GM10248 (cell line): ENCODE data around the gene NPFFR1.
A peak's percentile ranks its signal among the peaks of the same experiment; 100 is the strongest.

ENCODE experiments used
- CTCF ChIA-PET: fragments of 300-600 bp; sonication (Branson Sonifier 250); formaldehyde crosslinking; extraction: SDS; loops from one replicate; lab custom pipeline; 2021; ENCODE audit warnings: antibody characterized with exemption; lab: Yijun Ruan, JAX
- POLR2A ChIA-PET: fragments of 350-650 bp; sonication (Branson Sonifier 250); formaldehyde crosslinking; extraction: SDS; loops from one replicate; lab custom pipeline; 2020; ENCODE audit warnings: antibody characterized with exemption; lab: Yijun Ruan, JAX
- DNase-seq: peaks from one replicate; pipeline ENCODE4 v3.0.0; 2012; ENCODE audit errors: extremely low spot score
- TF ChIP-seq, protein P1 (sequence below): IDR thresholded peaks from 2 replicates; pipeline ENCODE4 v1.5.1; 2012; ENCODE audit warnings: mild to moderate bottlenecking, low read depth; ENCODE audit errors: extremely low read depth, missing control alignments, control extremely low read depth

NPFFR1 gene

DNA sequence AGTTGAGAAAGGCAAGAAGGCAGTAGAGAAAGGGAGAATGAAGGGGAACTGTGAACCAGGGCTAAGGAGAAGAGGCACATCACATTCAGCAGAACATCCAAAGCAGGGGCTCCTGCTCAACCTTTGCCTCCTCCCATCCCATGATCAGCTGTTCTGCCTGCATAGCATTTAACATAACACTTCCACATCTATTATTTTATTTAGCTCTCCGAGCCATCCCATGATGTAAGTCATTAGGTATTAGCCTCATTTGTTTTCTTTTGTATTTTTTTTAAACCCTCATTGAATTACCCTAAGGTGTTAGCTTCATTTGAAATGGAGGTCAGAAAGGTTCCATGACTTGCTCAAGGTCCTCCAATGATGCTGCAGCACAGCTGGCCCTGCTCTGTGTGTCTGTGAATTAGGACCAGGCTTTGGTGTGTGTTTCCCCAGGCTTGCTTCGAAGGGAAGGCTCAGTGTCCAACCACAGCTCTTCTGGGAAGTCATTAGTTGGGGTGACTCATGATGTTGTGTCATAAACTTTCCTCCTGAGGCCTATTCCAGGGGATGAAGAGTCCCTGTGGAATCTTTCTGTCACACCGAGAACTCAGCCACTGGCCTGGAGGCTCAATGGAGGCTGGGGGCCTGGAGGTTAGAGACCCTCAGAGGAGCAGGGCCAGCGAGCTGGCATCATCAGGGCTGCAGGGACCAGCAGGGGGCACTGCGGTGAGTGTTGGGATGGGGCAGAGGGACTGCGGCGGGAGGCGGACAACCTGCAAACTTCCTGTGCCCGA, 16.5 kb downstream of the NPFFR1 start:
- POLR2A ChIA-PET = no interaction called here
- TF ChIP-seq, protein P1, sequence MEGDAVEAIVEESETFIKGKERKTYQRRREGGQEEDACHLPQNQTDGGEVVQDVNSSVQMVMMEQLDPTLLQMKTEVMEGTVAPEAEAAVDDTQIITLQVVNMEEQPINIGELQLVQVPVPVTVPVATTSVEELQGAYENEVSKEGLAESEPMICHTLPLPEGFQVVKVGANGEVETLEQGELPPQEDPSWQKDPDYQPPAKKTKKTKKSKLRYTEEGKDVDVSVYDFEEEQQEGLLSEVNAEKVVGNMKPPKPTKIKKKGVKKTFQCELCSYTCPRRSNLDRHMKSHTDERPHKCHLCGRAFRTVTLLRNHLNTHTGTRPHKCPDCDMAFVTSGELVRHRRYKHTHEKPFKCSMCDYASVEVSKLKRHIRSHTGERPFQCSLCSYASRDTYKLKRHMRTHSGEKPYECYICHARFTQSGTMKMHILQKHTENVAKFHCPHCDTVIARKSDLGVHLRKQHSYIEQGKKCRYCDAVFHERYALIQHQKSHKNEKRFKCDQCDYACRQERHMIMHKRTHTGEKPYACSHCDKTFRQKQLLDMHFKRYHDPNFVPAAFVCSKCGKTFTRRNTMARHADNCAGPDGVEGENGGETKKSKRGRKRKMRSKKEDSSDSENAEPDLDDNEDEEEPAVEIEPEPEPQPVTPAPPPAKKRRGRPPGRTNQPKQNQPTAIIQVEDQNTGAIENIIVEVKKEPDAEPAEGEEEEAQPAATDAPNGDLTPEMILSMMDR = no peak
- CTCF ChIA-PET = interaction anchor here (0.6 to 2.7 kb wide), 11 partner anchors 11 to 99 kb away, joined by 3 to 19 read pairs (median 4); no protein-coding TSS in a partner anchor
- no peak for DNase-seq

DNA sequence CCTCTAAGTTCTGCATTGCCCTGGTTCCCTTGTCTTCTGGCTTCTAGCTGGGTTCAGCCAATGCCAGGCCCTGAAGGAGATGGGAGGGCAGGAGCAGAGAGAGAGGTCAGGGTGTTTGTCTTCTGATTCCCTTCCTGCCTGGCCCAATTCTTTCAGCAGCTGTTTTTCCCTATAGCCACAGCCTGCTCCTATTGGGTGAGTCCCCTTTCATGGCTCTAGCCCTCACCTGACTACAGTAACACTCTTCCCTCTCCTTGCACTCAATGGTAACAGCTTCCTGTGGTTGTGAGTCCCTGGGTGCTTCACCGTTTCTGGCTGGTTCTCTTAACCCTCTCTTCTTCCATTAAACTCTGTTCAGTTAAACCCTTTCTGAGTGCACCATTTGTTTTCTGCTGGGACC, 17.1 kb downstream of the NPFFR1 start:
- POLR2A ChIA-PET = interaction anchor here (0.5 kb wide), 1 partner anchor 27 kb away, joined by 3 read pairs; no protein-coding TSS in a partner anchor
- TF ChIP-seq, protein P1 = no peak
- CTCF ChIA-PET = interaction anchor here (1.1 to 2.8 kb wide), 8 partner anchors 10 to 98 kb away, joined by 3 to 19 read pairs (median 6); no protein-coding TSS in a partner anchor
- DNase-seq = no peak

DNA sequence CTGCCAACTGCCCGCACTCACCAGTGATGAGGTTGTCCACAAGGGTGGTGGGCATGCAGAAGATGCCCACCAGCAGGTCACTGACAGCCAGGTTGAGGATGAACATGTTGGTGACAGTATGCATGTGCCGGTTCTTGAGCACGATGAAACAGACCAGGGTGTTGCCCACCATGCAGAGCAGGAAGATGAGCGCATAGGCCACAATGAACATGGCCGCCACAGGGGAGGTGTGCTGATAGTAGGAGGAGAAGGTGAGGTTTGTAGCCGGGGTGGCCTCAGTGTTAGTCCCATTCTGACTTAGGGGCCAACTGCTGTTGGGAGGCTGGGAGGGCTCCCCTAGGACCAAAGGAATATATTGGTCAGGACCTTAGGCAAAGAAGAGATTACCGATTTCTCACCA, 17.7 kb downstream of the NPFFR1 start:
- TF ChIP-seq, protein P1 = no peak
- CTCF ChIA-PET = interaction anchor here (1.1 to 2.8 kb wide), 11 partner anchors 10 to 160 kb away, joined by 3 to 24 read pairs (median 4); no protein-coding TSS in a partner anchor
- POLR2A ChIA-PET = no interaction called here
- DNase-seq = no peak

DNA sequence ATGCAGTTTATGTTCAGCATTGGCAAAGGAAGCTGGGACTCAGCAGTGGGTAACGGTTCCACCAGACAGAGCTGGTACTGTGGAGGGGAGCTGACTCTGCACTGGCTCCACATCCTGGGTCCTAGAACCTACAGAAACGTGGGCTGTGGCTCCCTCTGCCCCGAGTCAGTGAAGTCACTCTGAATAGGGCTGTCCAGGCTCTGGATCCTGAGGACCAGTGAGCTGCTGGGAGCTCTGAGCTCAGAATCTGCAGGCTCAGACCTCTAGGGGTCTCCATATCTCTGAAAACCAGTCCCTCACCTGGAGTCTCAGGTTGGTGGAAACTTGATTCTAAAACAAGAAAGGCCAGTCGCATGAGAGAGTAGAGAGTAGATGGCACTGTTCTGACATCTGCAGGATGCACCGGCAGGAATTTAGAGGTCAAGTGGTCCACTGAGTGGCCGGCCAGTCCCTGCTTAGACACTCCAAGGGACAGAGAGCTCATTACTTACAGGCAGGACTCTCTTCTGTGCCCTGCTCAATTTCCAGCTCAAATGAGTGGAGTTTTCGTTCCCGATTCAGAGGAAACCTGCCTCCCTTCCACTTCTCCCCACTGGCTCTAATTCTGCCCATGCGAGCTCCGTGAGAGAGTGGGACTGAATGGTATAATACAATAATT, 18.6 kb downstream of the NPFFR1 start:
- CTCF ChIA-PET = interaction anchor here (0.8 to 2.8 kb wide), 25 partner anchors 8 to 196 kb away, joined by 3 to 24 read pairs (median 3); no protein-coding TSS in a partner anchor
- peak; percentile 66 for DNase-seq
- TF ChIP-seq, protein P1 = peak; percentile 28
- POLR2A ChIA-PET = no interaction called here

DNA sequence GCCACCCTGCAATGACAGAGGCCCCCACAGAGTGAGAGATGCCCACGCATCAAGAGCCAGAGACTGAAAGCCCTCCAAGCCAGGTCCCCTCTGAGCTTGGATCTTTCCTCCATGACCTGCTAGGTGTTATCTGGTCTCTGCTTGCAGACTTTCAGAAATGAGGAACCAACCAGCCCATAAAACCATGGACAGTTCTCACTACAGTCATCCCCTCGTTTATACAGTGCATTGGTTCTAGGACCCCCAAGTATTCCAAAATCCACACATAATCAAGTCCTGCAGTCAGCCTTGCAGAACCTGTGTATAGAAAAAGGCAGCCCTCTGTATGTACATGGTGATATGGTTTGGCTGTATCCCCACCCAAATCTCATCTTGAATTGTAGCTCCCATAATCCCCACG, 23.1 kb downstream of the NPFFR1 start:
- CTCF ChIA-PET = interaction anchor here (1.2 to 2.2 kb wide), 3 partner anchors 12 to 39 kb away, joined by 3 to 8 read pairs (median 3); no protein-coding TSS in a partner anchor
- no peak for DNase-seq
- TF ChIP-seq, protein P1 = no peak
- POLR2A ChIA-PET = no interaction called here

DNA sequence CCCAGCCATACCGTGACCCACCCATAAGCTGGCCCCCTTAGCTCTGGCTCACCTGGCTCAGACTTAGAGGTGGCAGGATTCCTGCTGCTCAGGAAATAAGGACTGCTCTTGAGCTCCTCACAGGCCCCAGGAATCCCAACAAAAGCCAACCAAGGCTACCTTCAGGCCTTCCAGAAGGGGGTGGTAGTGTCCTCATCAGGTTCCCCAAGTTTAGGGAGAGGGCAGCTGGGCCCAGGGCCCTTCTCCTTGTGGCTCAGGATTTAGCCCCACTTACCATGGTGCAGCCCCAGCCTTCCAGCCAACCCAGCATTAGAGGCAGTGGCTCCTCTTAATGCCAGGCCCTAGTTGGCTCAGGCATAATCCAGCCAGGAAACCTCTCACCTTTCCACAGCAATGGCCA, 23.5 kb downstream of the NPFFR1 start:
- POLR2A ChIA-PET = no interaction called here

More for the DNA sequence above, 23.5 kb downstream of the NPFFR1 start:
- DNase-seq = no peak
- TF ChIP-seq, protein P1 = no peak
- CTCF ChIA-PET = interaction anchor here (1.0 to 1.2 kb wide), 3 partner anchors 8 to 24 kb away, joined by 3 read pairs; no protein-coding TSS in a partner anchor
